Muscle of back (tissue), 13 donors: ENCODE results near the gene TADA2A. TPM values are rescaled to one million over a fixed set of nuclear protein-coding genes. Genes with fewer than 3 reads are reported as not detected.

ENCODE experiments used
- DNase-seq, 3 donors: peaks; one replicate each; pipeline versions ENCODE4 v3.0.0 to v3.0.0-alpha.2; 2013
- long read RNA-seq, 9 donors: transcript quantifications; one replicate each; lab custom pipeline, GENCODE V29; 2026
- polyA plus RNA-seq, 10 donors: library from polyadenylated mRNA; unstranded; fragments of 120-200 nt; gene quantifications; one replicate each; pipeline ENCODE4 v1.2.1, GENCODE V29; 2013; ENCODE audit not compliant: insufficient read length in 10 of 10

Gene TADA2A
- 10 to 100 TPM; 16.2 to 24.0 (median 20.4) TPM for polyA plus RNA-seq
- long read RNA-seq, donor 1, full-length matches to known transcripts = 2 of 2 reads
- long read RNA-seq, donor 1, partial matches to known transcripts = 0 of 2 reads
- long read RNA-seq, donor 1, other reads (novel, unspliced or antisense) = 0 of 2 reads
- long read RNA-seq, donor 2, partial matches to known transcripts = 0 of 1 reads
- long read RNA-seq, donor 2, other reads (novel, unspliced or antisense) = 0 of 1 reads
- long read RNA-seq, donor 3 = 0 reads
- long read RNA-seq, donor 4 = 0 reads
- long read RNA-seq, donor 5, full-length matches to known transcripts = 3 of 3 reads
- long read RNA-seq, donor 5, partial matches to known transcripts = 0 of 3 reads
- long read RNA-seq, donor 5, other reads (novel, unspliced or antisense) = 0 of 3 reads
- long read RNA-seq, donor 6, full-length matches to known transcripts = 2 of 2 reads
- long read RNA-seq, donor 6, partial matches to known transcripts = 0 of 2 reads
- long read RNA-seq, donor 6, other reads (novel, unspliced or antisense) = 0 of 2 reads
- long read RNA-seq, donor 7, full-length matches to known transcripts = 3 of 3 reads
- long read RNA-seq, donor 7, partial matches to known transcripts = 0 of 3 reads
- long read RNA-seq, donor 7, other reads (novel, unspliced or antisense) = 0 of 3 reads
- long read RNA-seq, donor 8 = 0 reads
- long read RNA-seq, donor 9 = 0 reads

GRCh38 chr17:37406635-37407461 lies at the start of gene TADA2A, which contains the start of gene ACACA:
TSS of gene TADA2A (plus strand) at chr17:37406886. CDS start at chr17:37411366, 4,480 bp downstream.
TSS of gene ACACA (minus strand) at chr17:37406836. CDS start at chr17:37406299, 537 bp downstream.
- peak; percentile 71 to 89 (median 85) for DNase-seq

- DNase-seq = peak; percentile 43 to 87 (median 58)
These were observed 48.4 kb upstream of the TADA2A start for GRCh38 chr17:37358098-37358829.

- peak; percentile 88 to 97 (median 93) for DNase-seq
These were observed 47.6 kb upstream of the TADA2A start for GRCh38 chr17:37358830-37359681.

- no peak for DNase-seq
These were observed 47.0 kb upstream of the TADA2A start for GRCh38 chr17:37359682-37360188.

- no peak for DNase-seq
These were observed 46.1 kb upstream of the TADA2A start for GRCh38 chr17:37360632-37361031.

GRCh38 chr17:37361543-37361942 lies 45.1 kb upstream of the TADA2A start:
- DNase-seq = no peak

GRCh38 chr17:37365589-37365988 lies 41.1 kb upstream of the TADA2A start:
- DNase-seq = no peak

GRCh38 chr17:37368577-37368976 lies 38.1 kb upstream of the TADA2A start:
- DNase-seq = no peak

- DNase-seq = peak; percentile 60 to 73 (median 68)
These were observed 33.0 kb upstream of the TADA2A start for GRCh38 chr17:37373530-37374159.

- DNase-seq = no peak
These were observed 31.0 kb upstream of the TADA2A start, which contains the start of gene C17orf78 for GRCh38 chr17:37375706-37376105. TSS of gene C17orf78 (plus strand) at chr17:37375985. CDS start at chr17:37376093, 108 bp downstream.

- no peak for DNase-seq
These were observed 24.6 kb upstream of the TADA2A start for GRCh38 chr17:37382056-37382455.

GRCh38 chr17:37384560-37385149 lies 22.0 kb upstream of the TADA2A start:
- no peak for DNase-seq

- no peak for DNase-seq
These were observed 21.2 kb upstream of the TADA2A start for GRCh38 chr17:37385474-37385990.

GRCh38 chr17:37386462-37386861 lies 20.2 kb upstream of the TADA2A start:
- no peak for DNase-seq

GRCh38 chr17:37388266-37388665 lies 18.4 kb upstream of the TADA2A start:
- DNase-seq = no peak

GRCh38 chr17:37389160-37389559 lies 17.5 kb upstream of the TADA2A start:
- no peak for DNase-seq

- no peak for DNase-seq
These were observed 15.5 kb upstream of the TADA2A start for GRCh38 chr17:37391146-37391545.

- DNase-seq = no peak
These were observed 14.6 kb upstream of the TADA2A start for GRCh38 chr17:37392024-37392590.
